IPS-NIHi11 (cell line): Measurements from ENCODE around the gene AP4E1.
"Not testable (repeated sequence)": the region's sequence is repeated elsewhere in the genome, so short reads cannot be mapped to it uniquely, and the experiment has no call there.

Experiments
- DNase-seq: peaks from one replicate; pipeline ENCODE4 v3.0.0; 2012; ENCODE audit warnings: mixed read lengths, low spot score

AP4E1 gene

GRCh38 chr15:50908209-50909009, at the start of gene AP4E1:
Gene AP4E1, plus strand, starts transcription at chr15:50908683. Its CDS starts 96 bp downstream, at chr15:50908779.
- DNase-seq: peak; percentile 89

- no peak for DNase-seq
Observed at GRCh38 chr15:50860824-50861223, 47.7 kb upstream of the AP4E1 start.

GRCh38 chr15:50862553-50862952, 45.9 kb upstream of the AP4E1 start:
- no peak for DNase-seq

GRCh38 chr15:50864873-50865272, 43.6 kb upstream of the AP4E1 start:
- DNase-seq: no peak

GRCh38 chr15:50865515-50866353, 42.7 kb upstream of the AP4E1 start:
- DNase-seq: no peak

- DNase-seq: no peak
Observed at GRCh38 chr15:50871832-50872231, 36.7 kb upstream of the AP4E1 start.

GRCh38 chr15:50872832-50873426, 35.6 kb upstream of the AP4E1 start:
- no peak for DNase-seq

- no peak for DNase-seq
Observed at GRCh38 chr15:50873935-50874361, 34.5 kb upstream of the AP4E1 start.

GRCh38 chr15:50875238-50875637, 33.2 kb upstream of the AP4E1 start:
- DNase-seq: not testable (repeated sequence)

GRCh38 chr15:50876260-50876988, 32.1 kb upstream of the AP4E1 start:
- DNase-seq: no peak

GRCh38 chr15:50876989-50877360, 31.5 kb upstream of the AP4E1 start:
- peak; percentile 82 for DNase-seq

GRCh38 chr15:50879016-50879617, 29.4 kb upstream of the AP4E1 start:
- DNase-seq: no peak

GRCh38 chr15:50880206-50880605, 28.3 kb upstream of the AP4E1 start:
- DNase-seq: no peak

- DNase-seq: no peak
Observed at GRCh38 chr15:50880651-50881114, 27.8 kb upstream of the AP4E1 start.

- DNase-seq: no peak
Observed at GRCh38 chr15:50881121-50882048, 27.1 kb upstream of the AP4E1 start.

GRCh38 chr15:50883903-50884302, 24.6 kb upstream of the AP4E1 start:
- DNase-seq: no peak

GRCh38 chr15:50884540-50884939, 23.9 kb upstream of the AP4E1 start:
- DNase-seq: no peak

- no peak for DNase-seq
Observed at GRCh38 chr15:50886139-50886467, 22.4 kb upstream of the AP4E1 start.

- no peak for DNase-seq
Observed at GRCh38 chr15:50886611-50887345, 21.7 kb upstream of the AP4E1 start.

- no peak for DNase-seq
Observed at GRCh38 chr15:50888054-50888453, 20.4 kb upstream of the AP4E1 start.
